ENCODE data around the gene CERS4.

DNA sequence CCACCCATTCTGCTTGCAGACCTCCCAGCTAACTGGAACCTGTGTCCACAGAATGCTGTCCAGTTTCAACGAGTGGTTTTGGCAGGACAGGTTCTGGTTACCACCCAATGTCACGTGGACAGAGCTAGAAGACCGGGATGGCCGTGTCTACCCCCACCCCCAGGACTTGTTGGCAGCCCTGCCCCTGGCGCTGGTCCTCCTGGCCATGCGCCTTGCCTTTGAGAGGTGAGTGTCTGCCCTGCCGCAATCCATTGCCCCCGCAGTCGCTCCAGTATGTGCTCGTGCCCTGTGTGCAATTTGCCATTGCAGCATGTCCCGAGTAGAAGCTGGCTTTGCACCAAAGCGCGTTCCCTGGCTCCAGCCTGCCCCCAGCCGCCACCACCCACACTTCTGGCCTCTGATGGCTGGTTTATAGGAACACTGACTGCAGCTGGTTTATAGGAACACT lies 41.9 kb downstream of the CERS4 start:
- TF ChIP-seq, protein P1, sequence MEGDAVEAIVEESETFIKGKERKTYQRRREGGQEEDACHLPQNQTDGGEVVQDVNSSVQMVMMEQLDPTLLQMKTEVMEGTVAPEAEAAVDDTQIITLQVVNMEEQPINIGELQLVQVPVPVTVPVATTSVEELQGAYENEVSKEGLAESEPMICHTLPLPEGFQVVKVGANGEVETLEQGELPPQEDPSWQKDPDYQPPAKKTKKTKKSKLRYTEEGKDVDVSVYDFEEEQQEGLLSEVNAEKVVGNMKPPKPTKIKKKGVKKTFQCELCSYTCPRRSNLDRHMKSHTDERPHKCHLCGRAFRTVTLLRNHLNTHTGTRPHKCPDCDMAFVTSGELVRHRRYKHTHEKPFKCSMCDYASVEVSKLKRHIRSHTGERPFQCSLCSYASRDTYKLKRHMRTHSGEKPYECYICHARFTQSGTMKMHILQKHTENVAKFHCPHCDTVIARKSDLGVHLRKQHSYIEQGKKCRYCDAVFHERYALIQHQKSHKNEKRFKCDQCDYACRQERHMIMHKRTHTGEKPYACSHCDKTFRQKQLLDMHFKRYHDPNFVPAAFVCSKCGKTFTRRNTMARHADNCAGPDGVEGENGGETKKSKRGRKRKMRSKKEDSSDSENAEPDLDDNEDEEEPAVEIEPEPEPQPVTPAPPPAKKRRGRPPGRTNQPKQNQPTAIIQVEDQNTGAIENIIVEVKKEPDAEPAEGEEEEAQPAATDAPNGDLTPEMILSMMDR (IDR thresholded peaks at IDR 0.05; ENCODE audit: poor library complexity): no peak
- no peak for TF ChIP-seq EZH2 (IDR thresholded peaks at IDR 0.05; ENCODE audit: borderline replicate concordance)
- TF ChIP-seq EZH2phosphoT487 (IDR thresholded peaks at IDR 0.05; ENCODE audit: low read depth, severe bottlenecking, unreplicated experiment): no peak
